Common myeloid progenitor, CD34-positive (primary cell): ENCODE results near the gene CDK10.
"Not testable (repeated sequence)": the region's sequence is repeated elsewhere in the genome, so short reads cannot be mapped to it uniquely, and the experiment has no call there.

Source experiments
- CTCF ChIA-PET: fragments of 350-600 bp; sonication (Branson Sonifier 250); formaldehyde crosslinking; loops from one replicate; lab custom pipeline; 2021; ENCODE audit warnings: antibody characterized with exemption; lab: Charles Lee
- POLR2A ChIA-PET: fragments of 350-600 bp; sonication (Branson Sonifier 250); formaldehyde crosslinking; loops from one replicate; lab custom pipeline; 2021; ENCODE audit warnings: antibody characterized with exemption; lab: Charles Lee
- DNase-seq, 3 donors: peaks; one replicate each; pipeline versions ENCODE4 v3.0.0 to v3.0.0-alpha.2; 2013
- H3K27ac ChIP-seq, 2 experiments: 1 replicate in 1 of 2; 2 replicates in 1 of 2; pipeline ENCODE4 v1.7.0; 2013; ENCODE audit warnings: inconsistent platforms in 2 of 2, low read length in 2 of 2, mild to moderate bottlenecking in 2 of 2, low read depth in 1 of 2, moderate library complexity in 1 of 2; ENCODE audit not compliant: severe bottlenecking in 2 of 2, insufficient read depth in 1 of 2, poor library complexity in 1 of 2
- H3K27me3 ChIP-seq, 5 experiments: replicated peaks in 2 of 5; 1 replicate in 3 of 5; 2 replicates in 2 of 5; pipeline versions ENCODE4 v1.6.1 to v1.7.0; 2013; ENCODE audit warnings: low read length in 4 of 5, mild to moderate bottlenecking in 2 of 5, moderate library complexity in 2 of 5, inconsistent platforms in 1 of 5; ENCODE audit not compliant: insufficient read depth in 5 of 5, control insufficient read depth in 4 of 5
- H3K36me3 ChIP-seq, 4 experiments: 1 replicate in 2 of 4; 2 replicates in 2 of 4; pipeline versions ENCODE4 v1.6.1 to v1.7.0; 2013; ENCODE audit warnings: low read length in 3 of 4, control low read depth in 1 of 4, mild to moderate bottlenecking in 1 of 4; ENCODE audit not compliant: control insufficient read depth in 4 of 4, insufficient read depth in 4 of 4
- H3K4me1 ChIP-seq, 4 experiments: 1 replicate in 3 of 4; 2 replicates in 1 of 4; pipeline versions ENCODE4 v1.6.1 to v1.7.1; 2013; ENCODE audit warnings: low read length in 3 of 4, mild to moderate bottlenecking in 3 of 4, control low read depth in 1 of 4, inconsistent platforms in 1 of 4, moderate library complexity in 1 of 4; ENCODE audit not compliant: control insufficient read depth in 4 of 4, insufficient read depth in 4 of 4; ENCODE audit errors: control extremely low read depth in 1 of 4
- H3K4me3 ChIP-seq, 7 experiments: 1 replicate in 4 of 7; 2 replicates in 3 of 7; pipeline versions ENCODE4 v1.5.1 to v1.7.0; 2013; ENCODE audit warnings: mild to moderate bottlenecking in 7 of 7, low read length in 6 of 7, moderate library complexity in 6 of 7, inconsistent platforms in 2 of 7, low read depth in 2 of 7, control low read depth in 1 of 7; ENCODE audit not compliant: insufficient read depth in 4 of 7, control insufficient read depth in 1 of 7; ENCODE audit errors: extremely low read depth in 1 of 7
- H3K9me3 ChIP-seq, 5 experiments: 1 replicate in 4 of 5; 2 replicates in 1 of 5; pipeline versions ENCODE4 v1.6.1 to v1.7.1; 2013; ENCODE audit warnings: low read length in 4 of 5, mild to moderate bottlenecking in 2 of 5, inconsistent platforms in 1 of 5, low read depth in 1 of 5, moderate library complexity in 1 of 5; ENCODE audit not compliant: control insufficient read depth in 4 of 5, insufficient read depth in 2 of 5; ENCODE audit errors: control extremely low read depth in 1 of 5
- WGBS: methylation state at CpG from one replicate; pipeline ENCODE4 v1.1.5; 2013; ENCODE audit not compliant: insufficient coverage; 5-methylcytosine and 5-hydroxymethylcytosine counted together

Gene CDK10

GRCh38 chr16:89689621-89690020 is 3.1 kb downstream of the CDK10 start:
- 100% methylated on average over 2 of the region's 4 CpGs for WGBS
- Histone ChIP-seq H3K36me3 (peaks cover 3 to 54% (median 29%) of the 10 kb centered on the region in 4 experiments), H3K4me1 (peaks cover 0 to 14% (median 12%) of the 10 kb centered on the region in 4 experiments)
- DNase-seq, H3K27me3 ChIP-seq, POLR2A ChIA-PET, H3K9me3 ChIP-seq, H3K27ac ChIP-seq, H3K4me3 ChIP-seq: not testable (repeated sequence)
- CTCF ChIA-PET: interaction anchor here (0.6 to 2.1 kb wide), 4 partner anchors 10 to 102 kb away, joined by 3 to 9 read pairs (median 3); no protein-coding TSS in a partner anchor

- H3K4me3 ChIP-seq: no peak overlapping the region
- ChIA-PET CTCF (interaction anchor here (1.2 to 2.1 kb wide), 2 partner anchors 9 to 74 kb away, joined by 3 to 9 read pairs; no protein-coding TSS in a partner anchor), POLR2A (no interaction called here)
- WGBS: 99% methylated on average over 13 of the region's 16 CpGs
- no peak for DNase-seq
- no peak overlapping the region for H3K27ac ChIP-seq
- H3K4me1 ChIP-seq: peaks cover 0 to 14% (median 12%) of the 10 kb centered on the region in 4 experiments
- peaks cover 3 to 61% (median 33%) of the 10 kb centered on the region in 4 experiments for H3K36me3 ChIP-seq
- no peaks in the 10 kb centered on the region for H3K27me3 ChIP-seq
- H3K9me3 ChIP-seq: peaks cover 0 to 3% (median 0%) of the 10 kb centered on the region in 5 experiments
Observed at GRCh38 chr16:89690392-89690901, 4.0 kb downstream of the CDK10 start.

GRCh38 chr16:89691231-89691985 is 4.9 kb downstream of the CDK10 start:
- WGBS: 98% methylated on average over 13 of the region's 21 CpGs
- no peaks in the 10 kb centered on the region for H3K27me3 ChIP-seq
- H3K9me3 ChIP-seq: no peaks in the 10 kb centered on the region
- peaks cover 5 to 65% (median 37%) of the 10 kb centered on the region in 4 experiments for H3K36me3 ChIP-seq
- no peak overlapping the region for H3K27ac ChIP-seq
- POLR2A ChIA-PET: no interaction called here
- H3K4me1 ChIP-seq: peaks cover 0 to 18% (median 15%) of the 10 kb centered on the region in 4 experiments
- no peak for DNase-seq
- CTCF ChIA-PET: no interaction called here
- H3K4me3 ChIP-seq: no peak overlapping the region

GRCh38 chr16:89691986-89692569 is 5.6 kb downstream of the CDK10 start:
- Histone ChIP-seq H3K9me3 (no peaks in the 10 kb centered on the region), H3K4me1 (peaks cover 0 to 20% (median 20%) of the 10 kb centered on the region in 4 experiments), H3K27me3 (no peaks in the 10 kb centered on the region), H3K36me3 (peaks cover 5 to 66% (median 38%) of the 10 kb centered on the region in 4 experiments), H3K4me3 (no peak overlapping the region), H3K27ac (no peak overlapping the region)
- no peak for DNase-seq
- POLR2A ChIA-PET: no interaction called here
- 96% methylated on average over 13 of the region's 13 CpGs for WGBS
- CTCF ChIA-PET: no interaction called here

- H3K9me3 ChIP-seq: no peaks in the 10 kb centered on the region
- peaks cover 5 to 68% (median 43%) of the 10 kb centered on the region in 4 experiments for H3K36me3 ChIP-seq
- no peak overlapping the region for H3K27ac ChIP-seq
- DNase-seq: no peak
- peaks cover 0 to 13% (median 12%) of the 10 kb centered on the region in 4 experiments for H3K4me1 ChIP-seq
- H3K27me3 ChIP-seq: no peaks in the 10 kb centered on the region
- POLR2A ChIA-PET: interaction anchor here (0.6 kb wide), 1 partner anchor 10 kb away, joined by 4 read pairs; no protein-coding TSS in a partner anchor
- H3K4me3 ChIP-seq: no peak overlapping the region
- WGBS: 97% methylated on average over 8 of the region's 11 CpGs
- CTCF ChIA-PET: interaction anchor here (1.0 kb wide), 1 partner anchor 114 kb away, joined by 3 read pairs; no protein-coding TSS in a partner anchor
Observed at GRCh38 chr16:89693289-89693731, 6.8 kb downstream of the CDK10 start.

GRCh38 chr16:89693931-89694783 is 7.7 kb downstream of the CDK10 start:
- no peak for DNase-seq
- Histone ChIP-seq H3K36me3 (peaks cover 5 to 66% (median 40%) of the 10 kb centered on the region in 4 experiments), H3K4me1 (peaks cover 0 to 13% (median 12%) of the 10 kb centered on the region in 4 experiments), H3K27ac (no peak overlapping the region), H3K4me3 (no peak overlapping the region), H3K27me3 (no peaks in the 10 kb centered on the region), H3K9me3 (no peaks in the 10 kb centered on the region)
- ChIA-PET CTCF (interaction anchor here (1.0 kb wide), 2 partner anchors 99 to 114 kb away, joined by 3 read pairs; no protein-coding TSS in a partner anchor), POLR2A (interaction anchor here (0.6 to 2.0 kb wide), 2 partner anchors 8 to 11 kb away, joined by 4 read pairs; partner anchors contain the start of gene CDK10)
- WGBS: 92% methylated on average over 32 of the region's 32 CpGs
